Activated naive CD4-positive, alpha-beta T cell treated with anti-CD3 and anti-CD28 coated beads, Interleukin-2, amount 10 ng/mL, durations not matched to agents 7 days and 5 days (primary cell): Measurements from ENCODE around the gene PRR33.
A peak's percentile ranks its signal among the peaks of the same experiment; 100 is the strongest.
"Not testable (repeated sequence)": the region's sequence is repeated elsewhere in the genome, so short reads cannot be mapped to it uniquely, and the experiment has no call there.

Experiments
- CTCF ChIA-PET: fragments of 350-600 bp; sonication (Branson Sonifier 250); formaldehyde crosslinking; loops from one replicate; lab custom pipeline; 2021; ENCODE audit warnings: antibody characterized with exemption; lab: Charles Lee
- DNase-seq: peaks from one replicate; pipeline ENCODE4 v3.0.0-alpha.2; 2020
- H3K27ac Mint-ChIP-seq: one replicate; pipeline ENCODE4 v1.8.0; 2021; ENCODE audit warnings: mild to moderate bottlenecking, moderate library complexity, mixed read lengths
- H3K27me3 Mint-ChIP-seq: one replicate; pipeline ENCODE4 v1.8.0; 2021; ENCODE audit warnings: mild to moderate bottlenecking, mixed read lengths
- H3K36me3 Mint-ChIP-seq: one replicate; pipeline ENCODE4 v1.8.0; 2021; ENCODE audit warnings: mixed read lengths
- H3K4me1 Mint-ChIP-seq: one replicate; pipeline ENCODE4 v1.8.0; 2021; ENCODE audit warnings: mixed read lengths
- H3K4me3 Mint-ChIP-seq: one replicate; pipeline ENCODE4 v1.8.0; 2021; ENCODE audit warnings: mild to moderate bottlenecking, moderate library complexity, mixed read lengths
- H3K9me3 Mint-ChIP-seq: one replicate; pipeline ENCODE4 v1.8.0; 2021; ENCODE audit warnings: mixed read lengths

Gene PRR33

DNA sequence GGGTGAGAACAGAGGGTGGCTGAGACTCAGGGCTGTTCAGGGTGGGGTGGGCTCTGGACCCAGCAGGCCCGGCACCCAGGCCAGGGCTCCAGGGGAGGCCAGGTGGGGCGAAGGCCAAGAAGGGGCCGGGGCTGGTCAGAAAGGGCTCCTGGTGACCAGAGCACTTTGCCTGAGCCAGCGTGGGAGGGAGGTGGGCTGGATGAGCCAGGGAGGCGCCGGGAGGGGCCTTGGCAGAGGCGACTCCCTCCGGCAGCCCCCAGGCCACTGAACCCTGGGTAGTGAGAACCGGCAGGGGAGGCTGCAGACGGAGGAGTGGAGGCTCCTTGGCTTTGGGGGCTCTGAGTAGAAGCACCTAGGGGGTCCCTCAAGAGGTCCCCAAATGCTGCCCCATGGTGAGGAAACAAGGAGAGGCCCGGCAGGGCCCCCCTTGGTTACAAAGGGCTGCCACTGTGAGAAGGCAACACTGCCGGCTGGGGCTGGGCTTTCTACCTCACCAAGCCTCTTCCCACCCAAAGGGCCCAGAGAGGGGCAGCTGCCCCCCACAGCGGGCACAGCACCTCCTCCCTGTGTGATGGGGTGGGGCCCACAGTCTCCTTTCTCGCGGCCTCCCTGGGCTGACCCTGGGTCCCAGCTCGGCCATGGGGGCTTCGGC, 17.1 kb downstream of the PRR33 start:
- Mint-ChIP-seq H3K4me1 (peaks cover 37% of the 10 kb centered on the region), H3K36me3 (peaks cover 12% of the 10 kb centered on the region)
- H3K27ac Mint-ChIP-seq, H3K9me3 Mint-ChIP-seq, DNase-seq, H3K4me3 Mint-ChIP-seq, H3K27me3 Mint-ChIP-seq: not testable (repeated sequence)
- CTCF ChIA-PET, result interaction anchor here (1.2 to 2.2 kb wide), 2 partner anchors 14 to 25 kb away, joined by 3 to 5 read pairs; no protein-coding TSS in a partner anchor

- H3K27me3 Mint-ChIP-seq, H3K4me3 Mint-ChIP-seq, DNase-seq, H3K9me3 Mint-ChIP-seq, CTCF ChIA-PET: not testable (repeated sequence)
- H3K4me1 Mint-ChIP-seq, result peaks cover 44% of the 10 kb centered on the region
- H3K36me3 Mint-ChIP-seq, result peaks cover 12% of the 10 kb centered on the region
- peak overlapping the region; percentile 60 for H3K27ac Mint-ChIP-seq
Observed at GRCh38 chr11:1873813-1874150, 17.9 kb downstream of the PRR33 start.

GRCh38 chr11:1873048-1873812, 18.5 kb downstream of the PRR33 start:
- H3K27me3 Mint-ChIP-seq, result no peaks in the 10 kb centered on the region
- no peak for DNase-seq
- peaks cover 12% of the 10 kb centered on the region for H3K36me3 Mint-ChIP-seq
- H3K9me3 Mint-ChIP-seq, result no peaks in the 10 kb centered on the region
- CTCF ChIA-PET, result interaction anchor here (1.0 kb wide), 1 partner anchor 180 kb away, joined by 3 read pairs; no protein-coding TSS in a partner anchor
- H3K4me3 Mint-ChIP-seq, result no peak overlapping the region
- H3K27ac Mint-ChIP-seq, result peak overlapping the region; percentile 60
- peaks cover 45% of the 10 kb centered on the region for H3K4me1 Mint-ChIP-seq

- no peak overlapping the region for H3K27ac Mint-ChIP-seq
- H3K4me3 Mint-ChIP-seq, result no peak overlapping the region
- no peak for DNase-seq
- CTCF ChIA-PET, result interaction anchor here (1.0 kb wide), 1 partner anchor 180 kb away, joined by 3 read pairs; no protein-coding TSS in a partner anchor
- no peaks in the 10 kb centered on the region for H3K27me3 Mint-ChIP-seq
- H3K4me1 Mint-ChIP-seq, result peaks cover 43% of the 10 kb centered on the region
- H3K36me3 Mint-ChIP-seq, result peaks cover 12% of the 10 kb centered on the region
- H3K9me3 Mint-ChIP-seq, result no peaks in the 10 kb centered on the region
Observed at GRCh38 chr11:1872267-1872985, 19.3 kb downstream of the PRR33 start.

- Mint-ChIP-seq H3K27me3 (no peaks in the 10 kb centered on the region), H3K27ac (no peak overlapping the region), H3K4me1 (peaks cover 43% of the 10 kb centered on the region), H3K36me3 (peaks cover 12% of the 10 kb centered on the region), H3K9me3 (no peaks in the 10 kb centered on the region), H3K4me3 (no peak overlapping the region)
- DNase-seq, result no peak
- CTCF ChIA-PET, result interaction anchor here (2.4 kb wide), 1 partner anchor 11 kb away, joined by 9 read pairs; no protein-coding TSS in a partner anchor
Observed at GRCh38 chr11:1871531-1871930, 20.2 kb downstream of the PRR33 start.

GRCh38 chr11:1870721-1871466, 20.8 kb downstream of the PRR33 start:
- peaks cover 12% of the 10 kb centered on the region for H3K36me3 Mint-ChIP-seq
- peak; percentile 62 for DNase-seq
- CTCF ChIA-PET, result interaction anchor here (2.4 kb wide), 1 partner anchor 12 kb away, joined by 9 read pairs; no protein-coding TSS in a partner anchor
- H3K9me3 Mint-ChIP-seq, result no peaks in the 10 kb centered on the region
- peak overlapping the region; percentile 18 for H3K4me3 Mint-ChIP-seq
- H3K27ac Mint-ChIP-seq, result peak overlapping the region; percentile 77
- no peaks in the 10 kb centered on the region for H3K27me3 Mint-ChIP-seq
- H3K4me1 Mint-ChIP-seq, result peaks cover 43% of the 10 kb centered on the region

DNA sequence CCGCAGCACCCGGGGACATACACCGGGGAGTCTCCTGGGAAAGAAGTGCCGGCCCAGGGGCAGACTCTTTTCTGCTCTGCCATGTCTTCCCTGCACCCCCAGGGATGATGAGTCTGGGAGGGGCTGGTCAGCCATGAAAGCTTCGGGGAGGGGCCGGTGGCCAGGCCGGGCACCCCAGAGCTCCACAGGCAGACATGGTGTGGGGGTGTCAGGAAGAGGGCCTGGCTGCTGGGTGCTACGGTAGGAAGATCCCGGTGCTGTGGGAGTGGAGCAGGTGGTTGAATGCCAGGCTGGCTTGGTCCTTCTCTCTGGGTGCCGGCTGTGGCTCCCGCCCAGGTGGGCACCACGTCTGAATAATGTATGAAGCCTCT, 21.4 kb downstream of the PRR33 start:
- peaks cover 15% of the 10 kb centered on the region for H3K36me3 Mint-ChIP-seq
- peak overlapping the region; percentile 77 for H3K27ac Mint-ChIP-seq
- DNase-seq, result no peak
- H3K9me3 Mint-ChIP-seq, result no peaks in the 10 kb centered on the region
- CTCF ChIA-PET, result interaction anchor here (0.9 to 2.4 kb wide), 2 partner anchors 12 to 38 kb away, joined by 6 to 9 read pairs; no protein-coding TSS in a partner anchor
- peak overlapping the region; percentile 18 for H3K4me3 Mint-ChIP-seq
- H3K27me3 Mint-ChIP-seq, result no peaks in the 10 kb centered on the region
- H3K4me1 Mint-ChIP-seq, result peaks cover 42% of the 10 kb centered on the region

DNA sequence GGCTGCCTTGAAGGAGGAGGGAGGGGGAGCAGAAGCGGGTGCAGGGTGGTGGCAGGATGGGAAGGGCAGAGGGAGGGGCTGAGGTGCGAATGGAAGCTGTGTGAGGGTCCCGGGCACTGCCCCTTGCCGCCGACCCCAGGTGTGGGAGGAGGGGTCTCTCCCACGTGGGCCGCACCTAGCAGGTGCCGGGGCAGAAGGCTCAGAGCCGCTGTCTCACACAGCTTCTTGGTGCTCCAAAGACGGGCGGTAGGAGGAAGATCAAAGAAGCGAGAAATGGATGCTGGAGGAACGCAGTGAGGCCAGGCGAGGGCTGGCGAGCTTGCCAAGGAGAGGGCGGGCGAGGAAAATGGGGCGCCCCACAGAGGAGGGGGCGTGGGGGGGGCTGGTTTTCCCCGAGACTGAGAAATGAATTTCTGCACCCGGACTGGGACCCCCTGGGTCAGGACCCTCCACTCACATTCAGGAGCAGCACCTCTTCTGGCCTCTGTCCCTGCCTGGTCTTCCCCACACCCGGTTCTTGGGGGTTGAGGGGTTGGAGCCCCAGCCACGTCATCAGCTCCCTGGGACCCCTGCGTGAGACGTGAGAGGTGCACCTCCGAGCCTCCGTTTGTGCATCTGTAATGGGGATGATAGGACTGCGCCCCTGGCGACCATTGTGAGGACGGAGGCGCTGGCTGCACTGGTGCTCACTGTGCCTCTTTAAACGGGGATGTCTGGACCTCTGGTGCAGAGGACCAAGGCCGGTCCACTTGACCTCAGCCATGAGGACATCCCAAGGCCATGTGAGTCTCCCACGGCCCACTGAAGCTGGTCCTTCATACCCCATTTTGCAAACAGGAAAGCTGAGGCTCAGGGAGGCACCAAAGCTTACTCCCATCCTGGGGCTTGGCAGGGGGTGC, 22.0 kb downstream of the PRR33 start:
- Mint-ChIP-seq H3K36me3 (peaks cover 15% of the 10 kb centered on the region), H3K4me3 (no peak overlapping the region), H3K9me3 (no peaks in the 10 kb centered on the region), H3K27me3 (no peaks in the 10 kb centered on the region), H3K27ac (no peak overlapping the region), H3K4me1 (peaks cover 39% of the 10 kb centered on the region)
- DNase-seq, result no peak
- CTCF ChIA-PET, result interaction anchor here (0.9 to 2.4 kb wide), 2 partner anchors 13 to 37 kb away, joined by 6 to 9 read pairs; no protein-coding TSS in a partner anchor

DNA sequence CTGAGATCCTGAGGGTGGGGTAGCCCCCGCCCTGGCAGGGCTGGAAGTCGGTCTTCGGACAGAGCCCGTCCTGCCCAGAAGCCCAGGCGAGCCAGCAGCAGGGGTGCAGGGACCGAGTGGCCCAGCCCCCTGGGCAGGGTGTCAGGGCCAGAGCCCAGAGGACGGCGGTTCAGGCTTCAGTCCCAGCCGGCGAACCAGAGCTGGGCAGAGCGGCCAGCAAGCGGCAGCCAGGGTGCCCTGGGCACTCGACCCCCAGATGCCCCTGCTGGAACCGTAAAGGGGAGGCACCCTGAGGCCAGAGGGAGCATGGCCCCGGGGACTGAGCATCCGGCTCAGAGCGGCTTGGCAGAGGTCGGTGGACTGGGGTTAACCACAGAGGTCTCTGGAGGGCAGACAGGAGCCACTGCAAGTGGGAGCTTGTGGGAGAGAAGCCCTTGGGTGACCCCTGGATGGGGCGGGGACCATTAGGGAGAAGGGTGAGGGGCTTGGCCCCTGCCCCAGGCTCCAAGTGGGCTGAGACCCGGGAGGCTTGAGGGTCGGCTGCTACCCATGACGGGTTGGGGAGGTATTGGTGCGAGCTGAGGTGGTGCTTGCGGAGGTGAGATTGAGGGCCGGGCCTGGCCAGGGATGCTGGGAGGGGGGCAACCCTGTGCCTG, 22.9 kb downstream of the PRR33 start:
- no peak overlapping the region for H3K4me3 Mint-ChIP-seq
- CTCF ChIA-PET, result interaction anchor here (2.4 kb wide), 1 partner anchor 14 kb away, joined by 9 read pairs; no protein-coding TSS in a partner anchor
- peaks cover 39% of the 10 kb centered on the region for H3K4me1 Mint-ChIP-seq
- H3K36me3 Mint-ChIP-seq, result peaks cover 17% of the 10 kb centered on the region
- no peak for DNase-seq
- no peaks in the 10 kb centered on the region for H3K27me3 Mint-ChIP-seq
- no peaks in the 10 kb centered on the region for H3K9me3 Mint-ChIP-seq
- H3K27ac Mint-ChIP-seq, result no peak overlapping the region

DNA sequence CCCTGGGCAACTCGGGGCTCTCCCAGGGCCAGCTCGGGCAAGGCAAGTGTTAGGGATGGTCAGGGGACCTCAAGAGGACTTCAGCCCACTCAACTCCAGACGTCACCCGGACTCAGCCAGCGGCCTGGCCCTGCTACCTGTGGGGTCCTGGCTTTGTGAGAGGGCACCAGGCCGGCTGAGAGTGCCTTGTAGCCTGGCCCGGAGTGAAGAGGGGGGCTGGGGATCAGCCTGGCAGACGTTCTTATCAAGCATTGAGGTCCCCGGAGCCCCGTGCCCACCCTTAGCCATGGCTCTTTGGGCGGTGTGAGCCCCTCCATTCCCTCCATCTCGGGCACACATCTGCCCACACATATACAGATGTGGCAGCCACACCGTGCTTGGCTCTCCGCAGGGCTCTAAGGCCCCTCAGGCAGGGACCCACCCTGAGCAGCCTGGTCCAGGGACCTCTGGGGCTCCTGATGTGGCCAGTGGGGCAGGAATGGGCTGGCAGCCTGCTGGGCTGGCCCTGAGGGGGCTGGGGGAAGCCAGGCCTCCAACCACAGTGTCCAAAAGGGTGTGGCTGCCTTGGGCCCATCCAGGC, 23.5 kb downstream of the PRR33 start:
- Mint-ChIP-seq H3K36me3 (peaks cover 17% of the 10 kb centered on the region), H3K27ac (no peak overlapping the region), H3K4me3 (no peak overlapping the region), H3K4me1 (peaks cover 38% of the 10 kb centered on the region), H3K27me3 (no peaks in the 10 kb centered on the region), H3K9me3 (no peaks in the 10 kb centered on the region)
- CTCF ChIA-PET, result no interaction called here
- DNase-seq, result no peak

GRCh38 chr11:1867381-1867780, 24.3 kb downstream of the PRR33 start:
- Mint-ChIP-seq H3K9me3 (no peaks in the 10 kb centered on the region), H3K27ac (no peak overlapping the region), H3K4me3 (no peak overlapping the region), H3K36me3 (peaks cover 17% of the 10 kb centered on the region), H3K27me3 (no peaks in the 10 kb centered on the region), H3K4me1 (peaks cover 39% of the 10 kb centered on the region)
- CTCF ChIA-PET, result no interaction called here
- no peak for DNase-seq

DNA sequence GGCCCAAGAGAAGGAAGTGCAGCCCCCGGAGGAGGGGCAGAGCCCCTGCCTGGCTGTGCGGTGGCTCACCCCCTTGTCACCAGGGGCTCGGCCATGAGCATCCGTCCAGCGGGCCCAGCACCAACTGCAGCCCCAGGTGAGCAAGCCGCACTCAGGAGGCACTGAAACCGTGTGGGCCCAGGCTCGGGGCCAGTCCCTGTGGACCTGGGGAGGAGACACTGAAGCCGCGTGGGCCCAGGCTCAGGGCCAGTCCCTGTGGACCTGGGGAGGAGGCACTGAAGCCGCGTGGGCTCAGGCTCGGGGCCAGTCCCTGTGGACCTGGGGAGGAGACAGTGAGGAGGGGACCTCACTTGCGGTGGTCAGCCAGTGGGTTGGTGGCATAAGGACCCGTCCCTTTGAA, 24.9 kb downstream of the PRR33 start:
- H3K36me3 Mint-ChIP-seq, result peaks cover 17% of the 10 kb centered on the region
- CTCF ChIA-PET, result no interaction called here
- H3K9me3 Mint-ChIP-seq, result no peaks in the 10 kb centered on the region
- peaks cover 35% of the 10 kb centered on the region for H3K4me1 Mint-ChIP-seq
- H3K27me3 Mint-ChIP-seq, result no peaks in the 10 kb centered on the region
- no peak for DNase-seq
- no peak overlapping the region for H3K27ac Mint-ChIP-seq
- no peak overlapping the region for H3K4me3 Mint-ChIP-seq
